ENCODE results near the gene TSGA10IP.

DNA sequence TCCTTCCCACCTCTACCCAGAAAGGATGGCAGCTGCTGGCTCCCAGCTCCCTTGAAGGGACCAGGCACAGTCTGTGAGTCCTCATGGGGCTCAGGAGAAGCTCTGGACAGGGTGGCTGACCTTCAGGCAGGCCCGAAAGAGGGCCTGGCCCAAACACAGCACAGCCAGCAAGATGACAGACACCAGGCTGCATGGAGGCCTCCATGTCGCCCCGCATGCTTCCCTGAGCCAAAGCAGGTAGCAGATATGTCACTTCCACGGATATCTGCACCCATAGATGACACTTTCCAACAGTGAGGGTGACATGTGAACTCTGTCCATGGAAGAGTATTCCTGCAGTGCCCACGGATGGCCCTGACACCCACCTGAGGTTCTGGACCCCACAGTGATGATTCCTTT is 38.3 kb downstream of the TSGA10IP start:
- TF ChIP-seq, protein P1, sequence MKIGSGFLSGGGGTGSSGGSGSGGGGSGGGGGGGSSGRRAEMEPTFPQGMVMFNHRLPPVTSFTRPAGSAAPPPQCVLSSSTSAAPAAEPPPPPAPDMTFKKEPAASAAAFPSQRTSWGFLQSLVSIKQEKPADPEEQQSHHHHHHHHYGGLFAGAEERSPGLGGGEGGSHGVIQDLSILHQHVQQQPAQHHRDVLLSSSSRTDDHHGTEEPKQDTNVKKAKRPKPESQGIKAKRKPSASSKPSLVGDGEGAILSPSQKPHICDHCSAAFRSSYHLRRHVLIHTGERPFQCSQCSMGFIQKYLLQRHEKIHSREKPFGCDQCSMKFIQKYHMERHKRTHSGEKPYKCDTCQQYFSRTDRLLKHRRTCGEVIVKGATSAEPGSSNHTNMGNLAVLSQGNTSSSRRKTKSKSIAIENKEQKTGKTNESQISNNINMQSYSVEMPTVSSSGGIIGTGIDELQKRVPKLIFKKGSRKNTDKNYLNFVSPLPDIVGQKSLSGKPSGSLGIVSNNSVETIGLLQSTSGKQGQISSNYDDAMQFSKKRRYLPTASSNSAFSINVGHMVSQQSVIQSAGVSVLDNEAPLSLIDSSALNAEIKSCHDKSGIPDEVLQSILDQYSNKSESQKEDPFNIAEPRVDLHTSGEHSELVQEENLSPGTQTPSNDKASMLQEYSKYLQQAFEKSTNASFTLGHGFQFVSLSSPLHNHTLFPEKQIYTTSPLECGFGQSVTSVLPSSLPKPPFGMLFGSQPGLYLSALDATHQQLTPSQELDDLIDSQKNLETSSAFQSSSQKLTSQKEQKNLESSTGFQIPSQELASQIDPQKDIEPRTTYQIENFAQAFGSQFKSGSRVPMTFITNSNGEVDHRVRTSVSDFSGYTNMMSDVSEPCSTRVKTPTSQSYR (CRISPR knock-in tag; IDR thresholded peaks at IDR 0.05): no peak
- TF ChIP-seq GRHL2 (CRISPR knock-in tag; IDR thresholded peaks at IDR 0.05; ENCODE audit: insufficient replicate concordance, severe bottlenecking) (no peak), CTCF (IDR thresholded peaks at IDR 0.05) (no peak), TCF7 (CRISPR knock-in tag; IDR thresholded peaks at IDR 0.05; ENCODE audit: low read depth) (no peak), TP53 (CRISPR knock-in tag; IDR thresholded peaks at IDR 0.05) (no peak), GABPB1 (CRISPR knock-in tag; IDR thresholded peaks at IDR 0.05) (no peak), ZMAT4 (CRISPR knock-in tag; IDR thresholded peaks at IDR 0.05) (no peak), GTF2I (CRISPR knock-in tag; conservative IDR thresholded peaks at IDR 0.05) (no peak), ESRRA (CRISPR knock-in tag; IDR thresholded peaks at IDR 0.05; ENCODE audit: borderline replicate concordance) (no peak), NFE2L1 (CRISPR knock-in tag; IDR thresholded peaks at IDR 0.05) (no peak), NR1H2 (CRISPR knock-in tag; IDR thresholded peaks at IDR 0.05) (no peak), ZNF138 (CRISPR knock-in tag; conservative IDR thresholded peaks at IDR 0.05) (no peak)
- TF ChIP-seq, protein P2, sequence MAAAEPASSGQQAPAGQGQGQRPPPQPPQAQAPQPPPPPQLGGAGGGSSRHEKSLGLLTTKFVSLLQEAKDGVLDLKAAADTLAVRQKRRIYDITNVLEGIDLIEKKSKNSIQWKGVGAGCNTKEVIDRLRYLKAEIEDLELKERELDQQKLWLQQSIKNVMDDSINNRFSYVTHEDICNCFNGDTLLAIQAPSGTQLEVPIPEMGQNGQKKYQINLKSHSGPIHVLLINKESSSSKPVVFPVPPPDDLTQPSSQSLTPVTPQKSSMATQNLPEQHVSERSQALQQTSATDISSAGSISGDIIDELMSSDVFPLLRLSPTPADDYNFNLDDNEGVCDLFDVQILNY (CRISPR knock-in tag; IDR thresholded peaks at IDR 0.05): no peak
